IMR-90 (cell line): ENCODE results near the gene ELOB. TPM values are rescaled to one million over a fixed set of nuclear protein-coding genes. Genes with fewer than 3 reads are reported as not detected.

ENCODE experiments used
- ATAC-seq: fragments of 200-7000 bp; cut with Tn5 transposase; 2 replicates; pipeline ENCODE4 v1.9.1; 2020; ENCODE audit warnings: low read depth, mild to moderate bottlenecking, moderate library complexity
- BruUV-seq: library from RNA; stranded (reverse); fragments of 400-500 nt; replicated peaks from 2 replicates; lab custom pipeline; 2021; lab: Mats Ljungman, UMichigan
- CTCF ChIA-PET: fragments of 300-600 bp; formaldehyde crosslinking; extraction: SDS; loops from one replicate; lab custom pipeline; 2021; ENCODE audit warnings: antibody characterized with exemption; lab: Yijun Ruan, JAX
- POLR2A ChIA-PET: fragments of 300-600 bp; sonication (Branson Sonifier 250); formaldehyde crosslinking; loops from one replicate; lab custom pipeline; 2022; ENCODE audit warnings: antibody characterized with exemption; ENCODE audit not compliant: unreplicated experiment; lab: Charles Lee
- DNase-seq: peaks from one replicate; pipeline ENCODE4 v3.0.0; 2013
- H2AFZ ChIP-seq: replicated peaks from 2 replicates; pipeline ENCODE3; 2013; ENCODE audit warnings: low read length, mild to moderate bottlenecking; ENCODE audit not compliant: poor library complexity
- H2AK5ac ChIP-seq: 2 replicates; pipeline ENCODE4 v1.6.1; 2013; ENCODE audit warnings: low read depth, low read length, inconsistent platforms
- H2AK9ac ChIP-seq: replicated peaks from 2 replicates; pipeline ENCODE3; 2013; ENCODE audit warnings: mild to moderate bottlenecking, low read depth, low read length, moderate library complexity; ENCODE audit not compliant: poor library complexity
- H2BK120ac ChIP-seq: 2 replicates; pipeline ENCODE4 v1.6.1; 2013; ENCODE audit warnings: low read depth, low read length, inconsistent platforms
- H2BK15ac ChIP-seq: 3 replicates; pipeline ENCODE4 v1.6.1; 2013; ENCODE audit warnings: low read depth, low read length, inconsistent platforms
- H2BK20ac ChIP-seq: 2 replicates; pipeline ENCODE4 v1.6.1; 2013; ENCODE audit warnings: low read depth, mild to moderate bottlenecking, inconsistent platforms, low read length, moderate library complexity
- H2BK5ac ChIP-seq: 2 replicates; pipeline ENCODE4 v1.6.1; 2013; ENCODE audit warnings: mild to moderate bottlenecking, low read depth, low read length, inconsistent platforms; ENCODE audit not compliant: poor library complexity, severe bottlenecking
- H3K14ac ChIP-seq: replicated peaks from 2 replicates; pipeline ENCODE4 v1.6.1; 2013; ENCODE audit warnings: low read depth, low read length, inconsistent platforms
- H3K18ac ChIP-seq: 2 replicates; pipeline ENCODE4 v1.6.1; 2013; ENCODE audit warnings: low read depth, low read length, control low read depth
- H3K23ac ChIP-seq: 2 replicates; pipeline ENCODE4 v1.6.1; 2013; ENCODE audit warnings: low read depth, low read length, inconsistent platforms
- H3K27ac ChIP-seq: 2 replicates; pipeline ENCODE4 v1.5.1; 2013; ENCODE audit warnings: mild to moderate bottlenecking, control low read depth, low read length; ENCODE audit not compliant: insufficient read depth
- H3K27me3 ChIP-seq: 2 replicates; pipeline ENCODE4 v1.6.1; 2013; ENCODE audit warnings: low read length; ENCODE audit not compliant: control insufficient read depth, insufficient read depth
- H3K36me3 ChIP-seq: 2 replicates; pipeline ENCODE4 v1.6.1; 2013; ENCODE audit warnings: low read length, mixed read lengths; ENCODE audit not compliant: control insufficient read depth, insufficient read depth
- H3K4ac ChIP-seq: 2 replicates; pipeline ENCODE4 v1.6.1; 2013; ENCODE audit warnings: low read depth, low read length, inconsistent platforms
- H3K4me1 ChIP-seq: 2 replicates; pipeline ENCODE4 v1.6.1; 2013; ENCODE audit warnings: low read length, mixed read lengths; ENCODE audit not compliant: control insufficient read depth, insufficient read depth
- H3K4me2 ChIP-seq: 2 replicates; pipeline ENCODE4 v1.6.1; 2013; ENCODE audit warnings: low read depth, mild to moderate bottlenecking, control low read depth, low read length, moderate library complexity
- H3K4me3 ChIP-seq: 2 replicates; pipeline ENCODE4 v1.5.1; 2013; ENCODE audit warnings: low read depth, mild to moderate bottlenecking, control low read depth, low read length, moderate library complexity; ENCODE audit not compliant: insufficient read depth
- H3K56ac ChIP-seq: 2 replicates; pipeline ENCODE4 v1.6.1; 2013; ENCODE audit warnings: low read length, inconsistent platforms; ENCODE audit not compliant: insufficient read depth; ENCODE audit errors: extremely low read depth
- H3K79me1 ChIP-seq, 2 experiments: 2 replicates each; pipeline ENCODE4 v1.6.1; 2013; ENCODE audit warnings: low read length in 2 of 2, inconsistent platforms in 1 of 2, low read depth in 1 of 2
- H3K9ac ChIP-seq: 2 replicates; pipeline ENCODE4 v1.6.1; 2013; ENCODE audit warnings: low read depth, low read length, control low read depth
- H3K9me1 ChIP-seq: 2 replicates; pipeline ENCODE4 v1.6.1; 2013; ENCODE audit warnings: low read length, inconsistent platforms; ENCODE audit not compliant: insufficient read depth
- H3K9me3 ChIP-seq: 2 replicates; pipeline ENCODE4 v1.6.1; 2013; ENCODE audit warnings: low read length; ENCODE audit not compliant: control insufficient read depth, insufficient read depth
- H4K20me1 ChIP-seq: 2 replicates; pipeline ENCODE4 v1.6.1; 2013; ENCODE audit warnings: low read length, inconsistent platforms; ENCODE audit not compliant: insufficient read depth
- H4K5ac ChIP-seq: 2 replicates; pipeline ENCODE4 v1.6.1; 2013; ENCODE audit warnings: mild to moderate bottlenecking, low read depth, low read length, control low read depth
- H4K8ac ChIP-seq, 2 experiments: 2 replicates each; pipeline ENCODE4 v1.6.1; 2013; ENCODE audit warnings: low read depth in 2 of 2, low read length in 2 of 2, control low read depth in 1 of 2, inconsistent platforms in 1 of 2
- H4K91ac ChIP-seq: 2 replicates; pipeline ENCODE4 v1.6.1; 2013; ENCODE audit warnings: low read depth, low read length, inconsistent platforms; ENCODE audit not compliant: insufficient read depth
- FOS ChIP-seq: fragments of 150-350 bp; IDR thresholded peaks from 2 replicates; pipeline ENCODE4 v1.6.1; 2016; ENCODE audit warnings: low read depth, low read length
- MXI1 ChIP-seq: IDR thresholded peaks from 2 replicates; pipeline ENCODE4 v1.6.1; 2012; ENCODE audit warnings: low read depth, mild to moderate bottlenecking, low read length, moderate library complexity, borderline replicate concordance
- POLR2A ChIP-seq: IDR thresholded peaks from 2 replicates; pipeline ENCODE4 v1.6.1; 2012; ENCODE audit warnings: mild to moderate bottlenecking, low read depth, low read length
- RAD21 ChIP-seq: IDR thresholded peaks from 2 replicates; pipeline ENCODE4 v1.6.1; 2012; ENCODE audit warnings: low read length, improper control_type of control experiment
- RFX5 ChIP-seq: IDR thresholded peaks from 2 replicates; pipeline ENCODE4 v1.8.0; 2012; ENCODE audit warnings: low read depth, mild to moderate bottlenecking, low read length, moderate library complexity
- WGBS, 2 experiments: methylation state at CpG; one replicate each; pipeline versions ENCODE4 v1.1.5 to v1.1.7; 2013; ENCODE audit warnings: missing lambda C conversion rate in 2 of 2; ENCODE audit not compliant: insufficient read length in 1 of 2; ENCODE audit errors: extremely low coverage in 2 of 2; 5-methylcytosine and 5-hydroxymethylcytosine counted together
- dilution Hi-C: fragments of 300-500 bp; cut with HindIII; formaldehyde crosslinking; loops from one replicate; pipeline ENCODE4 v1.14.3; 2018; ENCODE audit warnings: low sequenced_read_pairs; ENCODE audit not compliant: unreplicated experiment
- in situ Hi-C: fragments of 300-500 bp; cut with MboI; formaldehyde crosslinking; loops from 3 replicates; pipeline ENCODE4 v1.14.3; 2019; ENCODE audit warnings: low sequenced_read_pairs, inconsistent platforms, mixed read lengths
- intact Hi-C: fragments of 100-400 bp; cut with micrococcal nuclease; formaldehyde crosslinking; loops from 2 replicates; pipeline ENCODE4 v1.10.0; 2022
- polyA plus RNA-seq, 3 experiments: library from polyadenylated mRNA; depleted of rRNA; stranded (reverse); fragments of >200 nt; gene quantifications; 2 replicates each; pipeline ENCODE4 v1.2.3, GENCODE V29; 2012; ENCODE audit warnings: low replicate concordance in 1 of 3
- total RNA-seq: library from RNA; depleted of rRNA; stranded (reverse); fragments of >200 nt; gene quantifications from 2 replicates; pipeline ENCODE4 v1.2.3, GENCODE V29; 2012

The ELOB gene
- total and polyA plus RNA-seq, 2 of the 4 experiments (the other 2 are of a cell fraction): 442 to 5,859 TPM

DNA sequence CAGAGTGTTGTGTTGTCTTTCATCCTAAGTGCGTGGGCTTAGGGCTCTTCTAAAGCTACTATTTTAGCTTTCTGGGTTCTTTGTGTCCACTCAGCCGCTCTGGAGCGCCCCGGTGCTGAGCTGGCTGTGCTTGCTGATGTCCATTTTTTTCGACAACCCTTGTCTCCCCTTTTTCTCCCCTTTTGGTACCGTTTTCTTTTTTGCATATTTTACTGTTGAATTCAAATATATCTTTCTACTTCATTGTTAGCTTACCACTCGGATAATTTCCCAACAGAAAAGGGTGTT lies 23.4 kb downstream of the ELOB start:
- Histone ChIP-seq H3K4me2 (peak overlapping the region; percentile 99), H3K9me1 (peaks cover 14% of the 10 kb centered on the region), H3K4me3 (peak overlapping the region; percentile 88), H3K9me3 (peaks cover 2% of the 10 kb centered on the region; the same call in 1 of the 2 replicates), H2AK5ac (peak overlapping the region; percentile 7; the same call in 1 of the 2 replicates), H3K23ac (peak overlapping the region; percentile 86), H2AFZ (no peak overlapping the region), H4K5ac (no peak overlapping the region), H3K18ac (no peak overlapping the region; the same call in 1 of the 2 replicates), H4K91ac (no peak overlapping the region), H3K27me3 (no peaks in the 10 kb centered on the region), H2BK20ac (no peak overlapping the region), H3K14ac (peak overlapping the region; percentile 95), H3K56ac (peak overlapping the region; percentile 80), H3K9ac (peak overlapping the region; percentile 97), H3K79me1 (peaks cover 18 to 60% of the 10 kb centered on the region in 2 experiments), H2AK9ac (peak overlapping the region; percentile 97), H4K20me1 (peaks cover 59% of the 10 kb centered on the region), H4K8ac (peak overlapping the region; percentile 2 to 38; a peak in 1 of 4 replicates), H2BK5ac (peak overlapping the region; percentile 63), H3K36me3 (peaks cover 21% of the 10 kb centered on the region), H2BK15ac (no peak overlapping the region), H3K27ac (peak overlapping the region; percentile 99), H3K4me1 (peaks cover 9% of the 10 kb centered on the region), H3K4ac (peak overlapping the region; percentile 34), H2BK120ac (no peak overlapping the region)
- DNase-seq (no peak), ATAC-seq (no peak)
- 0 out of 2 replicates have a peak, but pooled peaks have one; percentile 5 for TF ChIP-seq MXI1
- TF ChIP-seq FOS: no peak
- no peak for TF ChIP-seq RAD21
- no peak for TF ChIP-seq RFX5
- TF ChIP-seq POLR2A: peak; percentile 14; the same call in 1 of the 2 replicates
- CTCF ChIA-PET: no interaction called here
- in situ Hi-C loops: no loop called here
- no TSS peak for BruUV-seq
- 7% methylated on average over 3 of the region's 7 CpGs; no CpG with 5 or more reads in 1 of the 2 experiments for WGBS, 2 experiments
- dilution Hi-C loops: no loop called here
- intact Hi-C loops: loop anchor here (1.0 kb wide), 1 partner anchor 115 kb away; no protein-coding TSS in a partner anchor
- POLR2A ChIA-PET: interaction anchor here (0.8 to 1.4 kb wide), 2 partner anchors 10 to 18 kb away, joined by 3 to 4 read pairs; no protein-coding TSS in a partner anchor
